Measurements from ENCODE around the gene MOB3B. TPM values are rescaled to one million over a fixed set of nuclear protein-coding genes. Genes with fewer than 3 reads are reported as not detected.
A peak's percentile ranks its signal among the peaks of the same experiment; 100 is the strongest.

The MOB3B gene
- total and polyA plus RNA-seq, 2 of the 13 experiments (the other 11 are each of a cell fraction or from before 2014, with no cell fraction given), result 0.03 to 0.09 TPM

- TF ChIP-seq ZNF598 (CRISPR knock-in tag; IDR thresholded peaks at IDR 0.05; ENCODE audit: borderline replicate concordance), result peak; percentile 31; the same call in 1 of the 2 replicates
- peak; percentile 97 for TF ChIP-seq CREM (IDR thresholded peaks at IDR 0.05)
- peak; percentile 55; the same call in 1 of the 2 replicates for TF ChIP-seq CREM (CRISPR knock-in tag; IDR thresholded peaks at IDR 0.05)
- no peak for TF ChIP-seq ZSCAN29 (CRISPR knock-in tag; conservative IDR thresholded peaks at IDR 0.05)
- no peak for TF ChIP-seq ZNF552 (CRISPR knock-in tag; IDR thresholded peaks at IDR 0.05; ENCODE audit: borderline replicate concordance)
- no peak for TF ChIP-seq ZNF160 (CRISPR knock-in tag; IDR thresholded peaks at IDR 0.05)
- TF ChIP-seq ATF3 (CRISPR knock-in tag; IDR thresholded peaks at IDR 0.05), result no peak
- TF ChIP-seq THYN1 (CRISPR knock-in tag; IDR thresholded peaks at IDR 0.05; ENCODE audit: borderline replicate concordance, low read depth), result no peak
- no peak for TF ChIP-seq ZNF441 (CRISPR knock-in tag; IDR thresholded peaks at IDR 0.05; ENCODE audit: borderline replicate concordance)
- no peak for TF ChIP-seq ZNF615 (CRISPR knock-in tag; IDR thresholded peaks at IDR 0.05; ENCODE audit: borderline replicate concordance)
- TF ChIP-seq ZBTB21 (CRISPR knock-in tag; IDR thresholded peaks at IDR 0.05), result peak; percentile 99
- peak; percentile 90 for TF ChIP-seq THAP11 (CRISPR knock-in tag; IDR thresholded peaks at IDR 0.05)
- TF ChIP-seq KLF13 (CRISPR knock-in tag; IDR thresholded peaks at IDR 0.05), result no peak
- no peak for TF ChIP-seq ZNF660 (CRISPR knock-in tag; IDR thresholded peaks at IDR 0.05; ENCODE audit: borderline replicate concordance, low read depth)
- no peak; the same call in 1 of the 2 replicates for TF ChIP-seq ZNF558 (CRISPR knock-in tag; IDR thresholded peaks at IDR 0.05; ENCODE audit: borderline replicate concordance)
- TF ChIP-seq ZNF816 (CRISPR knock-in tag; IDR thresholded peaks at IDR 0.05; ENCODE audit: borderline replicate concordance), result peak; percentile 70
- TF ChIP-seq ELF3 (CRISPR knock-in tag; IDR thresholded peaks at IDR 0.05), result peak; percentile 36
- TF ChIP-seq ZNF605 (CRISPR knock-in tag; IDR thresholded peaks at IDR 0.05), result peak; percentile 64; the same call in 1 of the 2 replicates
- TF ChIP-seq ZGPAT (CRISPR knock-in tag; IDR thresholded peaks at IDR 0.05), result peak; percentile 38; the same call in 1 of the 2 replicates
- no peak for TF ChIP-seq ZNF710 (CRISPR knock-in tag; IDR thresholded peaks at IDR 0.05; ENCODE audit: borderline replicate concordance)
- no peak for TF ChIP-seq DPF2 (CRISPR knock-in tag; IDR thresholded peaks at IDR 0.05; ENCODE audit: borderline replicate concordance, low read depth)
- no peak for TF ChIP-seq ZFP41 (CRISPR knock-in tag; IDR thresholded peaks at IDR 0.05; ENCODE audit: borderline replicate concordance)
- TF ChIP-seq ZNF574 (CRISPR knock-in tag; IDR thresholded peaks at IDR 0.05), result peak; percentile 63
These were observed 44.3 kb upstream of the MOB3B start (continued) for GRCh38 chr9:27573634-27574590.

Data from HepG2 (cell line).